Tibial nerve (tissue), 4 donors: ENCODE data around the gene C4orf46. TPM values are rescaled to one million over a fixed set of nuclear protein-coding genes. Genes with fewer than 3 reads are reported as not detected.

Source experiments
- DNase-seq, 2 donors: peaks; one replicate each; pipeline ENCODE4 v3.0.0-alpha.2; 2019; ENCODE audit warnings: low spot score in 2 of 2
- H3K27ac ChIP-seq, 4 donors: fragments of 200-600 bp; sonication (generic) in 3 of 4; one replicate each; pipeline ENCODE4 v1.5.1; 2017 to 2019; ENCODE audit warnings: mild to moderate bottlenecking in 1 of 4
- H3K27me3 ChIP-seq, 2 donors: fragments of 200-600 bp; sonication (generic) in 1 of 2; one replicate each; pipeline versions ENCODE4 v1.5.1 to v1.6.0; 2017 to 2019
- H3K36me3 ChIP-seq, 3 donors: fragments of 200-600 bp; sonication (generic); one replicate each; pipeline ENCODE4 v1.5.1; 2018 to 2019
- H3K4me1 ChIP-seq, 4 donors: fragments of 200-600 bp; sonication (generic) in 3 of 4; one replicate each; pipeline ENCODE4 v1.5.1; 2017 to 2019
- H3K4me3 ChIP-seq, 4 donors: fragments of 200-600 bp; sonication (generic) in 3 of 4; one replicate each; pipeline ENCODE4 v1.5.1; 2017 to 2019; ENCODE audit warnings: mild to moderate bottlenecking in 1 of 4, moderate library complexity in 1 of 4
- H3K9me3 ChIP-seq, 4 donors: fragments of 200-600 bp; sonication (generic) in 3 of 4; one replicate each; pipeline ENCODE4 v1.5.1; 2017 to 2019
- CTCF ChIP-seq, 5 experiments: fragments of 200-600 bp in 3 of 5; fragments of 450-650 bp in 2 of 5; sonication (generic) in 3 of 5; IDR thresholded peaks; one replicate each; pipeline ENCODE4 v1.5.1; 2016 to 2019; ENCODE audit warnings: antibody characterized with exemption in 5 of 5, mild to moderate bottlenecking in 3 of 5, moderate library complexity in 2 of 5
- EP300 ChIP-seq, 2 donors: sonication (generic); formaldehyde crosslinking; IDR thresholded peaks; one replicate each; pipeline ENCODE4 v1.6.1; 2017; ENCODE audit warnings: antibody characterized with exemption in 2 of 2, mild to moderate bottlenecking in 1 of 2
- POLR2A ChIP-seq, 2 donors: fragments of 450-650 bp; IDR thresholded peaks; one replicate each; pipeline ENCODE4 v1.6.1; 2017; ENCODE audit warnings: antibody characterized with exemption in 2 of 2, mild to moderate bottlenecking in 2 of 2, moderate library complexity in 2 of 2
- WGBS, 2 donors: methylation state at CpG; one replicate each; pipeline ENCODE4 v1.1.5; 2018; 5-methylcytosine and 5-hydroxymethylcytosine counted together
- small RNA-seq: library from RNA; depleted of rRNA; stranded (forward); fragments of <200 nt; gene quantifications from one replicate; pipeline ENCODE3, GENCODE V24; 2016
- total RNA-seq, 4 donors: library from RNA; depleted of rRNA; stranded (reverse); fragments of >200 nt; gene quantifications; one replicate each; pipeline ENCODE4 v1.1.0, GENCODE V29; 2016

C4orf46 gene
- total RNA-seq, 4 donors from 2014 or later, result 1.3 to 4.5 (median 2.9) TPM

GRCh38 chr4:158621729-158622128 lies 50.0 kb downstream of the C4orf46 start:
- no peaks in the 10 kb centered on the region for H3K27me3 ChIP-seq
- H3K9me3 ChIP-seq, result no peaks in the 10 kb centered on the region
- DNase-seq, result no peak
- no peak overlapping the region for H3K4me3 ChIP-seq
- no peak overlapping the region for H3K27ac ChIP-seq
- 91 to 93% methylated on average over 4 of the region's 4 CpGs for WGBS, 2 donors
- TF ChIP-seq CTCF (IDR thresholded peaks at IDR 0.05) (no peak), POLR2A (IDR thresholded peaks at IDR 0.05) (no peak), EP300 (IDR thresholded peaks at IDR 0.05) (no peak)
- peaks cover 0 to 4% (median 0%) of the 10 kb centered on the region in 4 donors for H3K4me1 ChIP-seq
- H3K36me3 ChIP-seq, result no peaks in the 10 kb centered on the region

- no peak for DNase-seq
- peaks cover 0 to 5% (median 0%) of the 10 kb centered on the region in 4 donors for H3K9me3 ChIP-seq
- H3K36me3 ChIP-seq, result no peaks in the 10 kb centered on the region
- no peak overlapping the region for H3K27ac ChIP-seq
- H3K27me3 ChIP-seq, result no peaks in the 10 kb centered on the region
- TF ChIP-seq EP300 (IDR thresholded peaks at IDR 0.05) (no peak), POLR2A (IDR thresholded peaks at IDR 0.05) (no peak), CTCF (IDR thresholded peaks at IDR 0.05) (no peak)
- H3K4me1 ChIP-seq, result no peaks in the 10 kb centered on the region
- H3K4me3 ChIP-seq, result no peak overlapping the region
Measured at GRCh38 chr4:158617956-158618355, 53.7 kb downstream of the C4orf46 start.

Small RNA genes lying within 50 kb of the gene (small RNA-seq; reads per million reads assigned to genes)
- not detected for gene RF00012

Other genes starting within 250 kb of the C4orf46 start
- gene RXFP1, start 150.0 kb downstream of the C4orf46 start, total RNA-seq, result not detected
- 10 to 100 TPM; 27.3 to 58.8 (median 40.8) TPM for gene ETFDH, start 409 bp upstream of the C4orf46 start, total RNA-seq
- gene PPID, start 51.5 kb upstream of the C4orf46 start, total RNA-seq, result 10 to 100 TPM; 12.0 to 21.1 (median 16.1) TPM
- 10 to 100 TPM; 61.5 to 74.3 (median 69.3) TPM for gene FNIP2, start 97.1 kb upstream of the C4orf46 start, total RNA-seq